ENCODE measurements around the gene MCF2L. TPM values are rescaled to one million over a fixed set of nuclear protein-coding genes. Genes with fewer than 3 reads are reported as not detected.

MCF2L gene
- total and polyA plus RNA-seq, 8 donors: 16.0 to 83.6 (median 23.6) TPM

- WGBS, 2 donors: 87 to 88% methylated on average over 24 of the region's 24 CpGs
- intact Hi-C loops (cut with DNase I): no loop called here
- Histone ChIP-seq H3K36me3 (peaks cover 0 to 27% (median 0%) of the 10 kb centered on the region in 3 donors), H3K27me3 (no peaks in the 10 kb centered on the region), H3K4me3 (no peak overlapping the region), H3K27ac (no peak overlapping the region), H3K4me1 (no peaks in the 10 kb centered on the region), H3K9me3 (no peaks in the 10 kb centered on the region)
- DNase-seq: peak in 2 of 6 donors; percentile 34 to 69
- FAIRE-seq: no peak
- no peak for ATAC-seq
- TF ChIP-seq CTCF (IDR thresholded peaks at IDR 0.05): no peak
These were observed 116.0 kb downstream of the MCF2L start for GRCh38 chr13:113084943-113085540.

- WGBS, 2 donors: 88 to 90% methylated on average over 32 of the region's 32 CpGs
- DNase-seq (peak in 2 of 6 donors; percentile 14 to 44), FAIRE-seq (no peak), ATAC-seq (no peak)
- Histone ChIP-seq H3K4me3 (no peak overlapping the region), H3K4me1 (no peaks in the 10 kb centered on the region), H3K9me3 (no peaks in the 10 kb centered on the region), H3K27ac (no peak overlapping the region), H3K27me3 (no peaks in the 10 kb centered on the region), H3K36me3 (peaks cover 0 to 31% (median 0%) of the 10 kb centered on the region in 3 donors)
- intact Hi-C loops (cut with DNase I): no loop called here
- no peak for TF ChIP-seq CTCF (IDR thresholded peaks at IDR 0.05)
These were observed 117.2 kb downstream of the MCF2L start for GRCh38 chr13:113086031-113086750.

GRCh38 chr13:113086991-113087922 lies 118.2 kb downstream of the MCF2L start:
- Histone ChIP-seq H3K27me3 (no peaks in the 10 kb centered on the region), H3K4me3 (no peak overlapping the region), H3K4me1 (no peaks in the 10 kb centered on the region), H3K9me3 (no peaks in the 10 kb centered on the region), H3K27ac (no peak overlapping the region), H3K36me3 (peaks cover 0 to 31% (median 0%) of the 10 kb centered on the region in 3 donors)
- peak in 3 of 6 donors; percentile 11 to 41 (median 12) for DNase-seq
- no peak for FAIRE-seq
- intact Hi-C loops (cut with DNase I): no loop called here
- TF ChIP-seq CTCF (IDR thresholded peaks at IDR 0.05): no peak
- no peak for ATAC-seq
- WGBS, 2 donors: 88 to 90% methylated on average over 39 of the region's 39 CpGs

- intact Hi-C loops (cut with DNase I): no loop called here
- no peaks in the 10 kb centered on the region for H3K27me3 ChIP-seq
- ATAC-seq (no peak), DNase-seq (peak in 2 of 6 donors; percentile 43 to 47), FAIRE-seq (no peak)
- no peak overlapping the region for H3K27ac ChIP-seq
- peaks cover 0 to 31% (median 0%) of the 10 kb centered on the region in 3 donors for H3K36me3 ChIP-seq
- no peaks in the 10 kb centered on the region for H3K9me3 ChIP-seq
- WGBS, 2 donors: 91 to 92% methylated on average over 40 of the region's 40 CpGs
- no peaks in the 10 kb centered on the region for H3K4me1 ChIP-seq
- TF ChIP-seq CTCF (IDR thresholded peaks at IDR 0.05): no peak
- H3K4me3 ChIP-seq: no peak overlapping the region
These were observed 119.1 kb downstream of the MCF2L start for GRCh38 chr13:113087923-113088690.
